Measurements from ENCODE around the gene RAB15. TPM values are rescaled to one million over a fixed set of nuclear protein-coding genes. Genes with fewer than 3 reads are reported as not detected.

The RAB15 gene
- total and polyA plus RNA-seq, 11 donors = 12.0 to 70.4 (median 22.5) TPM

DNA sequence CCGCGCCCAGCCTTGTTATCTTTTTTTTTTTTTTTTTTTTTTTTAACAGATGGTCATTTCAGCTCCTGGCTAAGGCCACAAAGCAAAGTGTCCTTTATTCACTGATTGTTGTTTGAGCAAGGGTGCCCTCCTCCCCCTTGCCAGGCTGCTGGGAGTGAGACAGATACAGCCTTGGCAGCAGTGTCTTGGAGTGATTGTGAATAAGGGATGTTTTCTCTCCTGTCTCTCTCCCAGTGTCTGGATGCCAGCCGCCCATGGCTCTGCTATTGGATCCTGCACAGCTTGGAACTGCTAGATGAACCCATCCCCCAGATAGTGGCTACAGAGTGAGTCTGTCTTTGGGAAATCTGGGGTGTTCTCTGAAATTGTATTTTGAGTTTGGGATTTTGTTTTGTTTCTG lies 43.3 kb upstream of the RAB15 start:
- intact Hi-C loops (cut with DNase I) = no loop called here
- H3K27ac ChIP-seq = no peak overlapping the region
- WGBS, 4 donors = 79 to 89% (median 85%) methylated on average over 3 of the region's 3 CpGs
- no peaks in the 10 kb centered on the region for H3K9me3 ChIP-seq
- peaks cover 0 to 14% (median 8%) of the 10 kb centered on the region in 12 donors for H3K4me1 ChIP-seq
- ATAC-seq (peak in 2 of 4 donors; percentile 16 to 60), DNase-seq (no peak)
- TF ChIP-seq, protein P1, sequence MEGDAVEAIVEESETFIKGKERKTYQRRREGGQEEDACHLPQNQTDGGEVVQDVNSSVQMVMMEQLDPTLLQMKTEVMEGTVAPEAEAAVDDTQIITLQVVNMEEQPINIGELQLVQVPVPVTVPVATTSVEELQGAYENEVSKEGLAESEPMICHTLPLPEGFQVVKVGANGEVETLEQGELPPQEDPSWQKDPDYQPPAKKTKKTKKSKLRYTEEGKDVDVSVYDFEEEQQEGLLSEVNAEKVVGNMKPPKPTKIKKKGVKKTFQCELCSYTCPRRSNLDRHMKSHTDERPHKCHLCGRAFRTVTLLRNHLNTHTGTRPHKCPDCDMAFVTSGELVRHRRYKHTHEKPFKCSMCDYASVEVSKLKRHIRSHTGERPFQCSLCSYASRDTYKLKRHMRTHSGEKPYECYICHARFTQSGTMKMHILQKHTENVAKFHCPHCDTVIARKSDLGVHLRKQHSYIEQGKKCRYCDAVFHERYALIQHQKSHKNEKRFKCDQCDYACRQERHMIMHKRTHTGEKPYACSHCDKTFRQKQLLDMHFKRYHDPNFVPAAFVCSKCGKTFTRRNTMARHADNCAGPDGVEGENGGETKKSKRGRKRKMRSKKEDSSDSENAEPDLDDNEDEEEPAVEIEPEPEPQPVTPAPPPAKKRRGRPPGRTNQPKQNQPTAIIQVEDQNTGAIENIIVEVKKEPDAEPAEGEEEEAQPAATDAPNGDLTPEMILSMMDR (IDR thresholded peaks at IDR 0.05) = no peak
- no peak for TF ChIP-seq POLR2A (IDR thresholded peaks at IDR 0.05)
- no peaks in the 10 kb centered on the region for H3K27me3 ChIP-seq
- no peak overlapping the region for H3K4me3 ChIP-seq
- peaks cover 0 to 59% (median 41%) of the 10 kb centered on the region in 9 donors for H3K36me3 ChIP-seq

DNA sequence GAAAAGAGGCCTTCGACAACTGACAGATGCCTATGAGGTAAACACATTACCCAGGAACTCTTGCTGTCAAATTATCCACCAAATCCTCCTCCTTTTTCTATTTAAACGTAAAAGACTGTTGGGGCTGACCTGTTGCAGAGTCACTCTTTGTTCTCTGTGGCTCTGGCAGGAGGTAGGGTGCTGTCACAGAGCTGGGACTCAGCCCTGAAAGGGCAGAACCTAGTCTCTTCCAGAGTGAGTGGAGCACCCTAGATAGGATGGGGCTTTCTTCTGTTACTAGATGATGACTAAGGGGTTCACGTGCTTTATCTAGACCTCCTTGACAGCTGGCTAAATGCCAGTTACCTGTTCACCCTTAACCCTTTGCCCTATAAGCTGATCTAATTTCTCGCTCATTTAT lies 40.2 kb upstream of the RAB15 start:
- intact Hi-C loops (cut with DNase I) = no loop called here
- WGBS, 4 donors = 68 to 81% (median 74%) methylated on average over 4 of the region's 4 CpGs
- H3K9me3 ChIP-seq = no peaks in the 10 kb centered on the region
- DNase-seq = no peak
- TF ChIP-seq, protein P1 (IDR thresholded peaks at IDR 0.05) = no peak
- TF ChIP-seq POLR2A (IDR thresholded peaks at IDR 0.05) = no peak
- no peak overlapping the region for H3K4me3 ChIP-seq
- H3K4me1 ChIP-seq = no peaks in the 10 kb centered on the region
- no peak overlapping the region for H3K27ac ChIP-seq
- peaks cover 0 to 68% (median 46%) of the 10 kb centered on the region in 9 donors for H3K36me3 ChIP-seq
- no peaks in the 10 kb centered on the region for H3K27me3 ChIP-seq
- no peak for ATAC-seq

DNA sequence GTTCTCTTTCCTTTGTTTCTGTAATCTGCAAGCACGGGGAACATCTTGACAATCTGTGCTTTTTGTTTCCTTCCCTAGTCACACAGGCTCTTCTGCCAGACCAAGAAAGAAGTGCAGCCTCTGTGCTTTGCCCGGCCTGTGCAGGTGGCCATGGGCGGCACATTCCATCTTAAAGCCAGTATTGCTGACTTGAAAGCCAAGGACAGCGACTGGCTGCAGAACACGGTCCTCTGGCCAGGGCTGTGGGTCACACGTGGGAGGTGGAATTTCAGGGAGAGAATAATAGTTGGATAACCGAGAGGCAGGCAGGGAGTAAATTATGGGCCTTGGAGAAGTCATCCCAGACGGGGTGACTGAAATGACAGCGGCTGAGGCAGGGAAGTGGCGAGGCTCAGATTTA lies 39.4 kb upstream of the RAB15 start:
- Histone ChIP-seq H3K4me3 (no peak overlapping the region), H3K36me3 (peaks cover 0 to 66% (median 46%) of the 10 kb centered on the region in 9 donors), H3K27me3 (no peaks in the 10 kb centered on the region), H3K4me1 (no peaks in the 10 kb centered on the region), H3K9me3 (no peaks in the 10 kb centered on the region), H3K27ac (no peak overlapping the region)
- DNase-seq (no peak), ATAC-seq (no peak)
- 86 to 91% (median 90%) methylated on average over 10 of the region's 10 CpGs for WGBS, 4 donors
- TF ChIP-seq, protein P1 (IDR thresholded peaks at IDR 0.05) = no peak
- no peak for TF ChIP-seq POLR2A (IDR thresholded peaks at IDR 0.05)
- intact Hi-C loops (cut with DNase I) = no loop called here

DNA sequence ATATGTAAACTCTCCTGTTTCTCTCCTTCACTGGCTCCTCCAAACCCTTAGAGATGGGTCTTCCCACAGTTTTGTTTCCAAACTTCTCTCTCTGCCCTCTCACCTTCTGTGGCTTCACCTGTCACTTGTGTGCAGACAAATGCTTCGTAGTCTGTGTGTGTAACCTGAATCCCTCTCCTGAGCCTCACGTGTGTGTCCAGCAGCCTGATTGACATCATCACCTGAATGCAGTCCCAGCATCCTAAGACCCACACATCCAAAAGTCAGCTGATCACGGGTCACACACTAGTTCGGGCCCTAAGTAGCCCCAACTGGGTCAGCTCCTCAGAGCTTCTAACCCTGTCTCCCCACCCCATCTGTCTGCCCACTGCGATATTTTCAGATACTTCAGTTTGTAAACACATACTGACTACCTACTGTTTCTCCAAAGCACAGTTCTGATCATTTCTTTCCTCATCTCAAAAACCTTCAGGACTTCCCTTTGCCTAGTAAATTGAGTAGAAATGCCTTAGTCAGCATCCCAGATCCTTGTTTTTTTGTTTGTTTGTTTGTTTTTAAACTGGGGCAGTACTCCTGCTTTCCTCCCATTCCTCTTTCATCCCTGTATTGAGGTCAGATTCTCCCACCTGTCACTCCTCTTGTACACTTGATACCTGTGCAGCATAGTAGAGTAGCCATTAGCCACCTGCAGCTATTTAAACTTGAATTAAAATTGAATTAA lies 38.2 kb upstream of the RAB15 start:
- H3K9me3 ChIP-seq = no peaks in the 10 kb centered on the region
- no peak for TF ChIP-seq POLR2A (IDR thresholded peaks at IDR 0.05)
- TF ChIP-seq, protein P1 (IDR thresholded peaks at IDR 0.05) = no peak
- no peak overlapping the region for H3K27ac ChIP-seq
- H3K27me3 ChIP-seq = no peaks in the 10 kb centered on the region
- 82 to 92% (median 89%) methylated on average over 5 of the region's 5 CpGs for whole genome bisulfite sequencing, 4 donors
- intact Hi-C loops (cut with DNase I) = no loop called here
- no peak overlapping the region for H3K4me3 ChIP-seq
- DNase-seq = no peak
- H3K4me1 ChIP-seq = no peaks in the 10 kb centered on the region
- H3K36me3 ChIP-seq = peaks cover 0 to 64% (median 39%) of the 10 kb centered on the region in 9 donors
- ATAC-seq = no peak
